Astrocyte (in vitro differentiated cells and primary cell): Measurements from ENCODE around the gene UGT1A1. TPM values are rescaled to one million over a fixed set of nuclear protein-coding genes. Genes with fewer than 3 reads are reported as not detected.
"Not testable (repeated sequence)": the region's sequence is repeated elsewhere in the genome, so short reads cannot be mapped to it uniquely, and the experiment has no call there.

Source experiments
- DNase-seq: peaks from one replicate; pipeline ENCODE4 v3.0.0-alpha.2; 2010; ENCODE audit warnings: low read depth
- FAIRE-seq: peaks from 2 replicates; lab custom pipeline; 2011; peaks lifted over from hg19 to GRCh38; lab: Jason Lieb, UNC
- H2AFZ ChIP-seq: 2 replicates; pipeline ENCODE4 v1.6.0; 2012; ENCODE audit warnings: low read depth, low read length, inconsistent platforms
- H3K27ac ChIP-seq: 2 replicates; pipeline ENCODE4 v1.5.1; 2011; ENCODE audit warnings: low read depth, low read length, inconsistent platforms
- H3K27me3 ChIP-seq: 2 replicates; pipeline ENCODE4 v1.6.0; 2011; ENCODE audit warnings: low read length, inconsistent platforms; ENCODE audit not compliant: insufficient read depth
- H3K36me3 ChIP-seq: 2 replicates; pipeline ENCODE4 v1.5.1; 2011; ENCODE audit warnings: low read length, inconsistent platforms; ENCODE audit not compliant: insufficient read depth
- H3K4me1 ChIP-seq: 2 replicates; pipeline ENCODE4 v1.5.1; 2011; ENCODE audit warnings: low read length, inconsistent platforms; ENCODE audit not compliant: insufficient read depth
- H3K4me2 ChIP-seq: 2 replicates; pipeline ENCODE4 v1.6.0; 2012; ENCODE audit warnings: low read length, inconsistent platforms
- H3K4me3 ChIP-seq: 2 replicates; pipeline ENCODE4 v1.5.1; 2011; ENCODE audit warnings: low read depth, mild to moderate bottlenecking, low read length, inconsistent platforms; ENCODE audit not compliant: insufficient read depth
- H3K79me2 ChIP-seq: 2 replicates; pipeline ENCODE4 v1.6.0; 2012; ENCODE audit warnings: mild to moderate bottlenecking, low read length, inconsistent platforms; ENCODE audit not compliant: insufficient read depth
- H3K9ac ChIP-seq: 2 replicates; pipeline ENCODE4 v1.6.0; 2012; ENCODE audit warnings: mild to moderate bottlenecking, low read length, inconsistent platforms
- H3K9me3 ChIP-seq: 2 replicates; pipeline ENCODE4 v1.5.1; 2012; ENCODE audit warnings: low read depth, mild to moderate bottlenecking, low read length, inconsistent platforms; ENCODE audit not compliant: insufficient read depth
- H4K20me1 ChIP-seq: 2 replicates; pipeline ENCODE4 v1.6.0; 2012; ENCODE audit warnings: low read length, inconsistent platforms; ENCODE audit not compliant: insufficient read depth
- H3K27ac Mint-ChIP-seq: one replicate; pipeline ENCODE4 v1.8.0; 2021; ENCODE audit warnings: mild to moderate bottlenecking, mixed read lengths; ENCODE audit not compliant: unreplicated experiment
- H3K27me3 Mint-ChIP-seq: one replicate; pipeline ENCODE4 v1.8.0; 2021; ENCODE audit warnings: low read depth, mixed read lengths; ENCODE audit not compliant: unreplicated experiment
- H3K36me3 Mint-ChIP-seq: one replicate; pipeline ENCODE4 v1.8.0; 2021; ENCODE audit warnings: low read depth, mixed read lengths; ENCODE audit not compliant: unreplicated experiment
- H3K4me1 Mint-ChIP-seq: one replicate; pipeline ENCODE4 v1.8.0; 2021; ENCODE audit warnings: low read depth, mixed read lengths; ENCODE audit not compliant: unreplicated experiment
- H3K4me3 Mint-ChIP-seq: one replicate; pipeline ENCODE4 v1.8.0; 2021; ENCODE audit warnings: mild to moderate bottlenecking, moderate library complexity, mixed read lengths; ENCODE audit not compliant: unreplicated experiment
- H3K9me3 Mint-ChIP-seq: one replicate; pipeline ENCODE4 v1.8.0; 2021; ENCODE audit warnings: mild to moderate bottlenecking, mixed read lengths; ENCODE audit not compliant: unreplicated experiment
- EZH2 ChIP-seq: IDR thresholded peaks from 2 replicates; pipeline ENCODE4 v1.6.1; 2012; ENCODE audit warnings: mild to moderate bottlenecking, low read length, inconsistent platforms; ENCODE audit not compliant: insufficient read depth
- total RNA-seq: library from RNA; stranded (reverse); gene quantifications from 2 replicates; pipeline ENCODE4 v1.2.1, GENCODE V29; 2021
- TF ChIP-seq, protein P1 (sequence below): IDR thresholded peaks from 2 replicates; pipeline ENCODE4 v1.5.1; 2011; ENCODE audit warnings: low read depth, mild to moderate bottlenecking, inconsistent platforms, low read length, moderate library complexity; ENCODE audit not compliant: insufficient read depth

UGT1A1 gene
- total RNA-seq, 1 donor from 2014 or later = not detected

- H3K4me3 Mint-ChIP-seq = no peak overlapping the region
- H3K36me3 ChIP-seq = no peaks in the 10 kb centered on the region
- no peak overlapping the region for H3K4me3 ChIP-seq
- H3K9me3 ChIP-seq = no peaks in the 10 kb centered on the region
- no peak overlapping the region for H3K27ac ChIP-seq
- FAIRE-seq (no peak), DNase-seq (no peak)
- no peaks in the 10 kb centered on the region for H3K27me3 ChIP-seq
- no peak overlapping the region for H2AFZ ChIP-seq
- H3K4me1 Mint-ChIP-seq = no peaks in the 10 kb centered on the region
- H3K4me2 ChIP-seq = no peak overlapping the region
- peaks cover 36% of the 10 kb centered on the region for H3K27me3 Mint-ChIP-seq
- no peaks in the 10 kb centered on the region for H3K9me3 Mint-ChIP-seq
- H3K36me3 Mint-ChIP-seq = no peaks in the 10 kb centered on the region
- H3K79me2 ChIP-seq = no peaks in the 10 kb centered on the region
- no peak overlapping the region for H3K9ac ChIP-seq
- H3K4me1 ChIP-seq = no peaks in the 10 kb centered on the region
- no peaks in the 10 kb centered on the region for H4K20me1 ChIP-seq
- TF ChIP-seq EZH2 = no peak
- no peak overlapping the region for H3K27ac Mint-ChIP-seq
Measured at GRCh38 chr2:233743464-233744259, 16.4 kb upstream of the UGT1A1 start.

- Histone ChIP-seq H2AFZ (no peak overlapping the region), H4K20me1 (no peaks in the 10 kb centered on the region), H3K27ac (no peak overlapping the region), H3K4me3 (no peak overlapping the region), H3K79me2 (no peaks in the 10 kb centered on the region), H3K4me2 (no peak overlapping the region), H3K9me3 (no peaks in the 10 kb centered on the region), H3K4me1 (no peaks in the 10 kb centered on the region), H3K36me3 (no peaks in the 10 kb centered on the region), H3K27me3 (no peaks in the 10 kb centered on the region), H3K9ac (no peak overlapping the region)
- DNase-seq (no peak), FAIRE-seq (no peak)
- Mint-ChIP-seq H3K27me3 (peaks cover 32% of the 10 kb centered on the region), H3K36me3 (no peaks in the 10 kb centered on the region), H3K4me3 (no peak overlapping the region), H3K27ac (no peak overlapping the region), H3K9me3 (peaks cover 9% of the 10 kb centered on the region), H3K4me1 (no peaks in the 10 kb centered on the region)
- TF ChIP-seq, protein P1, sequence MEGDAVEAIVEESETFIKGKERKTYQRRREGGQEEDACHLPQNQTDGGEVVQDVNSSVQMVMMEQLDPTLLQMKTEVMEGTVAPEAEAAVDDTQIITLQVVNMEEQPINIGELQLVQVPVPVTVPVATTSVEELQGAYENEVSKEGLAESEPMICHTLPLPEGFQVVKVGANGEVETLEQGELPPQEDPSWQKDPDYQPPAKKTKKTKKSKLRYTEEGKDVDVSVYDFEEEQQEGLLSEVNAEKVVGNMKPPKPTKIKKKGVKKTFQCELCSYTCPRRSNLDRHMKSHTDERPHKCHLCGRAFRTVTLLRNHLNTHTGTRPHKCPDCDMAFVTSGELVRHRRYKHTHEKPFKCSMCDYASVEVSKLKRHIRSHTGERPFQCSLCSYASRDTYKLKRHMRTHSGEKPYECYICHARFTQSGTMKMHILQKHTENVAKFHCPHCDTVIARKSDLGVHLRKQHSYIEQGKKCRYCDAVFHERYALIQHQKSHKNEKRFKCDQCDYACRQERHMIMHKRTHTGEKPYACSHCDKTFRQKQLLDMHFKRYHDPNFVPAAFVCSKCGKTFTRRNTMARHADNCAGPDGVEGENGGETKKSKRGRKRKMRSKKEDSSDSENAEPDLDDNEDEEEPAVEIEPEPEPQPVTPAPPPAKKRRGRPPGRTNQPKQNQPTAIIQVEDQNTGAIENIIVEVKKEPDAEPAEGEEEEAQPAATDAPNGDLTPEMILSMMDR = no peak
- no peak for TF ChIP-seq EZH2
Measured at GRCh38 chr2:233745073-233745755, 14.9 kb upstream of the UGT1A1 start.

DNA sequence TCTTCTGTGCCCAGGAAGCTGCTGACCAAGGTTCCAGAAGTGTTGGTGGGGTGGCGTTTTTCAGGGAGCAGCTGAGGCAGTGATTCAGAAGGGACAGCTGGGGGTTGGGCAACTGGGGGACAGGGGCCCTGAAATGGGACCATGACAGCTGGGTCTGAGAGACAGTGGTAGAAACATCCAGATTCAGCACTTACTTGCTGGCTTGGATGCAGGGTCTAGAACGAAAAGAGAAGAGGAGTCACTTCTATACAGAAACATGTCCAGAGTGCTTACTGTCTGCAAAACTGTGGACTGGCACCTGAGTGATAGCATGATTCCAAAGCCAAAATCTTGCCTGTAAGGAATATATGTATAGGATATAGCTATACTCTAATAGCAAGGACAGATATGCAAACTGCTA lies 14.2 kb upstream of the UGT1A1 start:
- not testable (repeated sequence) for DNase-seq, H3K4me1 Mint-ChIP-seq, H3K27ac Mint-ChIP-seq, H3K4me3 Mint-ChIP-seq, H3K36me3 ChIP-seq, H3K27ac ChIP-seq, H3K27me3 ChIP-seq, H2AFZ ChIP-seq, H4K20me1 ChIP-seq, H3K4me2 ChIP-seq, H3K36me3 Mint-ChIP-seq, FAIRE-seq, H3K4me3 ChIP-seq, H3K9ac ChIP-seq, H3K4me1 ChIP-seq, H3K79me2 ChIP-seq, H3K9me3 ChIP-seq
- peaks cover 31% of the 10 kb centered on the region for H3K27me3 Mint-ChIP-seq
- peaks cover 10% of the 10 kb centered on the region for H3K9me3 Mint-ChIP-seq
